Suprapubic skin (tissue), 4 donors: Measurements from ENCODE around the gene SHKBP1.

Source experiments
- CTCF ChIP-seq, 2 donors: fragments of 200-600 bp in 1 of 2; fragments of 450-650 bp in 1 of 2; sonication (generic) in 1 of 2; IDR thresholded peaks; one replicate each; pipeline ENCODE4 v1.5.1; 2016 to 2019; ENCODE audit warnings: antibody characterized with exemption in 2 of 2, mild to moderate bottlenecking in 1 of 2, moderate library complexity in 1 of 2
- EP300 ChIP-seq: sonication (generic); formaldehyde crosslinking; IDR thresholded peaks from one replicate; pipeline ENCODE4 v1.6.1; 2017; ENCODE audit warnings: antibody characterized with exemption
- POLR2A ChIP-seq, 2 donors: fragments of 450-650 bp; IDR thresholded peaks; one replicate each; pipeline ENCODE4 v1.6.1; 2017; ENCODE audit warnings: antibody characterized with exemption in 2 of 2, mild to moderate bottlenecking in 2 of 2, moderate library complexity in 2 of 2
- POLR2AphosphoS5 ChIP-seq, 3 donors: sonication (generic); formaldehyde crosslinking; IDR thresholded peaks; one replicate each; pipeline ENCODE4 v1.6.1; 2017; ENCODE audit warnings: antibody characterized with exemption in 3 of 3

GRCh38 chr19:40599331-40599901 is 22.7 kb downstream of the SHKBP1 start:
- TF ChIP-seq CTCF (IDR thresholded peaks at IDR 0.05): no peak
- TF ChIP-seq POLR2AphosphoS5 (IDR thresholded peaks at IDR 0.05): no peak
- TF ChIP-seq POLR2A (IDR thresholded peaks at IDR 0.05): no peak
- no peak for TF ChIP-seq EP300
